GM12875 (cell line): ENCODE measurements around the gene KIF20B.
"Not testable (repeated sequence)": the region's sequence is repeated elsewhere in the genome, so short reads cannot be mapped to it uniquely, and the experiment has no call there.

Experiments
- H3K4me3 ChIP-seq: one replicate; pipeline ENCODE4 v1.5.1; 2011; ENCODE audit warnings: low read depth, low read length, control low read depth
- TF ChIP-seq, protein P1 (sequence below): IDR thresholded peaks from 2 replicates; pipeline ENCODE4 v1.5.1; 2011; ENCODE audit warnings: low read depth, mild to moderate bottlenecking, control low read depth, inconsistent platforms, low read length, moderate library complexity, borderline replicate concordance; ENCODE audit not compliant: insufficient read depth

Gene KIF20B

DNA sequence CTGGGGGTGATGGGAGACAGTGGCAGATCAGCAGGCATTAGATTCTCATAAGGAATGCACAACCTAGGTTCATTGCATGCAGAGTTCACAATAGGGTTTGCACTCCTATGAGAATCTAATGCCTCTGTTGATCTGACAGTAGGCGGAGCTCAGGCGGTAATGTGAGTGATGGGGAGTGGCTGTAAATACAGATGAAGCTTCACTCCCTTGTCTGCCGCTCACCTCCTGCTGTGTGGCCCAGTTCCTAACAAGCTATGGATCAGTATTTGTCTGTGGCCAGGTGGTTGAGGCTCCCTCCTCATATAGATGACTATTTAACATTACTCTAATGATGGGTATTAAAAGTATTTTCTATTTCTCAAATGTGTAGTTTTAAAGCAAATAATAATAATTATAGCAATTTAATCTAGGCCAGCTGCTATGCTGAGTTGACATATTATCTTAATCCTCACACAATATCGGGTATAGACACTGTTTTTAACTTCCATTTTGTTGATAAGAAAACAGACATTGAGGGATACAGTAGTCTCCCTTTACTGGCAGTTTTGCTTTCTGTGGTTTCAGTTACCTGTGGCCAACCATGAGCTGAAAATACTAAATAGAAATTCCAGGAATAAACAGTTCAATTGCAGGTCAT lies 39.9 kb downstream of the KIF20B start:
- no peak overlapping the region for H3K4me3 ChIP-seq
- TF ChIP-seq, protein P1, sequence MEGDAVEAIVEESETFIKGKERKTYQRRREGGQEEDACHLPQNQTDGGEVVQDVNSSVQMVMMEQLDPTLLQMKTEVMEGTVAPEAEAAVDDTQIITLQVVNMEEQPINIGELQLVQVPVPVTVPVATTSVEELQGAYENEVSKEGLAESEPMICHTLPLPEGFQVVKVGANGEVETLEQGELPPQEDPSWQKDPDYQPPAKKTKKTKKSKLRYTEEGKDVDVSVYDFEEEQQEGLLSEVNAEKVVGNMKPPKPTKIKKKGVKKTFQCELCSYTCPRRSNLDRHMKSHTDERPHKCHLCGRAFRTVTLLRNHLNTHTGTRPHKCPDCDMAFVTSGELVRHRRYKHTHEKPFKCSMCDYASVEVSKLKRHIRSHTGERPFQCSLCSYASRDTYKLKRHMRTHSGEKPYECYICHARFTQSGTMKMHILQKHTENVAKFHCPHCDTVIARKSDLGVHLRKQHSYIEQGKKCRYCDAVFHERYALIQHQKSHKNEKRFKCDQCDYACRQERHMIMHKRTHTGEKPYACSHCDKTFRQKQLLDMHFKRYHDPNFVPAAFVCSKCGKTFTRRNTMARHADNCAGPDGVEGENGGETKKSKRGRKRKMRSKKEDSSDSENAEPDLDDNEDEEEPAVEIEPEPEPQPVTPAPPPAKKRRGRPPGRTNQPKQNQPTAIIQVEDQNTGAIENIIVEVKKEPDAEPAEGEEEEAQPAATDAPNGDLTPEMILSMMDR = no peak

DNA sequence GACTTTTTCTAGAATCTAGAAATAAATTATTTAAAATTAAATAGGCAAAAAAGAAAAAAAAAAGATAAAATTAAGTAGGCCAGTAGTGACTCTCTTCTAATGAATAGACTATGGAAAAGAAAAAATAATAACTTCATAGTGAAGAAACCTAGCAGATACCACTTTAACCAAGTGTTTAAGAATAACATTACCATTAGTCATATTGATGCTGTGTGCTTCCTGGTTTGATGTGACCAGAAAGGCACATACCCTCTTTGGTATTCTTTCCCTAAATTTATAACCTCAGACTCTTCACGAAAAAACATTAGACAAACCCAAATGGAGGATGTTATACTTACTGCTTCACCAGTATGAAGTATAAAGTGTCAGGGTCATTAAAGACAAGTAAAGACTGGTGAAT lies 42.6 kb downstream of the KIF20B start:
- no peak overlapping the region for H3K4me3 ChIP-seq
- TF ChIP-seq, protein P1 = no peak

DNA sequence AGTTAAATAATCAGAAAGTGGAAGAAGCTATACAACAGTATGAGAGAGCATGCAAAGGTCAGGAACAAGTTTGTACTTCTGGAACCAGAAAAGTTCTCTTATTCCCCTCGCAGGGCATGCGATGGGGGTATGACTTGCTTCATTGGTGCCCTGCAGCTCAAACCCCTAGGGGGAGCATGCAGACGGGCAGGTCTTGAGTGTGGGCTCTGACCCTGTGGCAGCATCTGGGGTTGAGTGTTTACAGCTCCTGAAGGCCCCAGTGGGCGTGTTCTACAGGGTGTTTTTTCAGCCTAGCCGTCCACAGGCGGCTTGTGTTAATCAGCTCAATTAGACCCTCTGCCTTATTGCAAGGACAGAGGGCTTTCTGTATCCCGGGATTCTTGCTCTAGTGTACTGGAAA lies 44.5 kb downstream of the KIF20B start:
- no peak overlapping the region for H3K4me3 ChIP-seq
- TF ChIP-seq, protein P1 = no peak

DNA sequence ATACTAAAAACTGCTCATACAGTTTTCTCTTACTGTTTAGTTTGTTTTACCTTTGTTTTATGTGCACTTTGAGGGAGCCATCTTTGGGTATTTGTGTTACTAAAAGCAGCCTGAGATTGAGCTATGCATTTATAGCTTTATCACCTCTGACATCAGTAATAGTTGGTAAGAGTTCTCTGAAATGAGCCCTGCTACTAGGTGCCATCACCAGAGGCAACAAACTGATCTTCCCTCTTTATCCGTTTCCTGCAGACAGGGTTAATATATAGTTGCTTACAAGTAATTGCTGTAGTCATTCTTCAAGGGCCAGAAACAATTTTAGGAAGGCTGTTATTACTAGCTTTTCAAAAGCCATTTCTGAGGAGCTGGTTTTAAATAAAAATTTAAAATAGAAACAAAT lies 49.1 kb downstream of the KIF20B start:
- no peak overlapping the region for H3K4me3 ChIP-seq
- TF ChIP-seq, protein P1 = no peak

DNA sequence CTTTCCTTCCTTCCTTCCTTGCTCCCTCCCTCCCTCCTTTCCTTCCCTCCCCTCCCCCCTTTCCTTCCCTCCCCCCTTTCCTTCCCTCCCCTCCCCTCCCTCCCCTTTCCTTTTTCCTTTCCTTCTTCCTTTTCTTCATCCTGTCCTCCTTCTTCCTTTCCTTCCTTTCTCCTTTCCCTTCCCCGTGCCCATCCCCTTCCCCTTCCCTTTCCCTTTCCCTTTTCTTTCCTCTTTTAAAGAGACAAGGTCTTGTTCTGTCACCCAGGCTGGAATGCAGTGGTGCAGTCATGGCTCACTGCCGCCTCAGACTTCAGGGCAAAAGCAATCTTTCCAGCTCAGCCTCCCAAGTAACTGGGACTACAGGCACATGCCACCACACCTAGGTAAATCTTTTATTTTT lies 54.0 kb downstream of the KIF20B start:
- TF ChIP-seq, protein P1 = no peak
- H3K4me3 ChIP-seq = no peak overlapping the region

DNA sequence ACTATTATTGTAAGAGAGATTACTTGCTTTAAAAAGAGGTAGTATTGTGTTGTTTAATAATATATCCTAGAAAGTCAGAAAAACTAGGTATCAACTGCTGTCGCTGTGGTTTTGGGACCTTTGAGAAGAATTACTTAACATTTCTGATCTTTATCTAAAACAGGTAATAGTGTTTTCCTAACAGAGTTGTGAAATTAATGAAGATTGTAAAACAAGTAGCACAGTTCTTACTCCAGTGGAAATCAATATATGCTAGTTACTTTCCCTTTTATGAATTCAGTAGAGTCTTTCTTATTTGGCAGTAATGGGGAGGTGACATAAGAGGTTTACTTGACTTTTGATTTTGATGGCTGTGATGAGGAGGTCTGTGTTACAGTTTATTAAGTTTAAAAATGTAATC lies 58.1 kb downstream of the KIF20B start:
- TF ChIP-seq, protein P1 = no peak
- H3K4me3 ChIP-seq = no peak overlapping the region

DNA sequence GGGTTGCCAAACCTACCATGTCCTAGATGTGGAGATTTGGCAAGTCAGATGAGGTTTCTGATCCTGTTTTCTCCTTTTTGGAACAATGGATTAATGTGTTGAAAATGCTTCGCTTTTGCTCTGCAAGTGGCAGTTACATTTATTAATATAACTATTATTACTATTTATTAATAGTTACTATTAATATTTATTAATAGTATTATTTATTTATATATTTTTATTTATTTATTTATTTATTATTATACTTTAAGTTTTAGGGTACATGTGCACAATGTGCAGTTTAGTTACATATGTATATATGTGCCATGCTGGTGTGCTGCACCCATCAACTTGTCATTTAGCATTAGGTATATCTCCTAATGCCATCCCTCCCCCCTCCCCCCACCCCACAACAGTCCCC lies 62.3 kb downstream of the KIF20B start:
- H3K4me3 ChIP-seq = not testable (repeated sequence)

DNA sequence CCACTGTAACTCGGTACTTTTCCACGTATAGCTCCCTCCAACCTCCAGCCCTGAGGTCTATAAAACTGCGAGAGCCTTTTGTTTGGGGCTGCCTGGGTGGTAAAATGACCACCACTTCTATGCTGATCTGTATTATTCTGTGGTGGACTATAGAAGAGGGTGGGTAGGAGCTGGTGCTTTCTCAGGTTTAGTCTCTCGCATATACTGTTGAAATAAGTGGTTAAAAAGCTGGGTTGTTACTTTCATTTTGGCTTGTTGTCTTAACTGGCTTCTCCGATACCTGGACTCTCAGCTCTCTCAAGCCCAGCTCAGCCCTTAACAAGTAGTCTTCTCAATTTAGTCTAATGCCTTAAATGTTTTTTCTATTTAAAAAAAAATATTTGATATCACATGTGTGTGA lies 70.3 kb downstream of the KIF20B start:
- H3K4me3 ChIP-seq = no peak overlapping the region
- TF ChIP-seq, protein P1 = no peak
